ELF-1 (cell line): ENCODE measurements around the gene CENPM.
A peak's percentile ranks its signal among the peaks of the same experiment; 100 is the strongest.

Source experiments
- DNase-seq: peaks from one replicate; pipeline ENCODE4 v3.0.0-alpha.2; 2016; ENCODE audit warnings: low read depth, low spot score

The CENPM gene

GRCh38 chr22:41915035-41915785 is 31.7 kb downstream of the CENPM start, which contains the start of gene SHISA8:
TSS of gene SHISA8 (minus strand) at chr22:41915074. CDS start at chr22:41914667, 407 bp downstream.
- DNase-seq = no peak

DNA sequence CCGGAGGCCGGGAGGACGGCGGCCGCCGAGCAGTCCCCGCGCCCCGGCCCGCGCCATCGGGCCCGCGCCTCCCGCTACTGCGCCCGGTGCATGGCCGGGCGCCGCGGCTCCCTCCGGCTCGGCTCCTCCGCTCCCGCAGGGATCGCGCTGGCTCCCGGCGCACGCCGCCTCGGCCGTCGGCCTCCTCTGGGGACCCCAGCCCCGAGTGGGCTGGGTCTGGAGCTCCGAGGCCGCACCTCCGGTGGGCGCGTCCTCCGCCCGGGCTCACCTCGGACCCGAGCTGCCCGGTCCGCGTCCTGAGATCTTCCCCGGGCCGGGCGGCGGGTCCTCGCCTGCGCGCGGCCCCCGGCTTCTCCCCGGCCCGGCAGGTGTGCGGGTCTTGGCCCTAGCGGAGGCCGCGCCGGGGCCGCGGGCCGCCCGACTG is 32.3 kb downstream of the CENPM start:
- no peak for DNase-seq

DNA sequence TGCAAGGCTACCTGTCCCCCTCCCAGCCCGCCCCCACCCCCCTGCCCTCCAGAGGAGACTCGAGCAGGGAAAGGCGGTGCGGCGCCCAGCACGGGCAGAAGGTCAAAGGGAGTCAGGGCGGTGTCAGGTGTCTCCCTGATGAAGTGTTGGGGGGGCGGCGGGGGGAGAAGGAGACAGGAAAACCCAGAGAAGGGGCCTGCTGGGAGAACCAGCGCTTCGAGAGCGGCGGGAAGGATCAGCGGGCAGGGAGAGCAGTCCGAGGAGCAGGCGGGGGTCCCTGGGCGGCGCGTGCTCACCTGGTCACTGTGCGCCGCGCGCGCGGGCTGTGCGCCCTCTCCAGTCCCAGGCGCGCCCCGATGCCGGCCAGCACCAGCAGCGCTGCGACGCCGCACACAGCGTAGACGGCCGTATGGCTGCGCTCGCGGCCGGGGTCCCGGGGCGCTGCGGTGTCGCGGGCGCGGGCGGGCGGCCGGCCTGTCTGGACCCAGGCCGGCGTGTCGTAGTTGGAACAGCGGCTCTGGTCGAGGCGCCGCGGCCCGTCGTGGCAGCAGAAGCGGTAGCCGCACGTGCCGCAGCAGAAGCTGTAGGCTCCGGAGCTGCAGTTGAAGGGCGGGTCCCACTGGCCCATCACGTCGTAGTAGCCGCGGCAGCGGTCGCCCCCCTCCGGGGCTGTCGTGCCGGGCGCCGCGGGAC is 33.0 kb downstream of the CENPM start:
- DNase-seq = no peak

GRCh38 chr22:41913040-41913719 is 33.8 kb downstream of the CENPM start:
- DNase-seq = no peak

GRCh38 chr22:41912338-41913039 is 34.5 kb downstream of the CENPM start:
- DNase-seq = no peak

DNA sequence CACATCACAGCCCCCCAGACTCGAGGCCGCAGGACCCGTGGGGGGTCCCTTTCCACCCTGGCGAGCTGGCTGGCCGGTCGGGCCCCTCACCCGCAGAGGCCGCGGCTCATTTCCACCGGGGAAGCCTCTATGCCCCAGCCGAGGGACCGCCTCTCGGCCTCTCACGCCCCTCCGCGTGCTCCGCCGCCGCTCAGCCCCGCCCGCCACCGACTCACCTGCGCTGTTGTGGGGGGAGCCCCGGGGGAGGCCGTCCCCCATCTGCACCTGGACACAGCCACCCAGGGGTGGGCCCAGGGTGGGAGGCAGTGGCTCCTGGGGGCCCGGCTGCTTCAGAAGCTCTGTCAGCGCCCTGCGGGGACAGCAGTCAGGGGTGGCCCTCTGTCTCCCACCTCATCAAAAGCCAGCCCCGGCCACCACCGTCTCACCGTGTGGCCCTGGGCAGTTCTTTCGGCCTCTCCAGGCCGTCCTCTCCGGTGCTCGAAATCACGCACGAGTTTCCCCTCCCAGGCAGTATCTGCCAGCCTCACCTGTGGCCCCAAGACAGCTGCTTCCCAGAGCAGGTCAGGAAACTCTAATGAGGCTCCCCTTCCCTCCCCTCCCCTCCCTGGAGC is 35.8 kb downstream of the CENPM start:
- DNase-seq = no peak

GRCh38 chr22:41910050-41911000 is 36.6 kb downstream of the CENPM start:
- DNase-seq = no peak

- peak; percentile 67 for DNase-seq
Observed at GRCh38 chr22:41909310-41910049, 37.5 kb downstream of the CENPM start.

DNA sequence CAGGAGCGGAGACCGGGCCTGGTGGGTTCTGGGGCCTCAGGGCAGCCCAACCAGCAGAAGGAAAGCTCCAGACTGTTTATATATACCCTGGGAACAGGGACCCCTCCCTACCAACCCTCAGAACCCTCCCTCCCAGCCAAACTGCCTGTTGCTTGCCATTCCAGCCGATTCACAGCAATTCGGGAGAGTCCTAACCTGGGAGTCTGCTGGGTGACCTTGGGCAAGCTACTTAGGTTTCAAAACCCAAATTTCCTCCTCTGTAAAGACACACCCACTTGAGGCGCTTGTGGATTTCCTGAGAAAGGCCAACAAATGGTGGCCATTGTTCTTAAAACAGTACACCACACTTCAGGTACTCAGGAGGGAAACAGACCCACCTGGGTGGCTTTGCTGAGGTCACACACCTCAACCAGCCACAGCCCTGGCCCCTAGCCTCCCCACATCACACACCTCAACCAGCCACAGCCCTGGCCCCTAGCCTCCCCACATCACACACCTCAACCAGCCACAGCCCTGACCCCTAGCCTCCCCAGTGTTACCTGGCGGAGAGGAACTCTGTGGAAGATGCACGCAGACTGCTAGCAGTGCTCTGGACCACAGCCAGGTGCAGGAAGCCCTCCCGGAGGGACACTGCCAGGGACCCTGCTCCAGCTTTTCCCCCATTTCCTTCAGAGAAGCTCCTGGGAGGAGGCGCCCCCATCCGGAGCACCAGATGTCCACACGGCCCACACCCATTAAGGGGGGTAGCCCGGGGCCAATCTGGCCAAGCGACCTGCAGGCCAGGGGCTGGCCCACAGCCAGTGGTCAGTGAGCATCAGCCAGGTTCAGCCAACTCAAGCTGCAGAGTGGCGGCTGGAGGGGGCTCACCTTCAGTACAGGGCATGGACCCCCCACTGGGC is 38.3 kb downstream of the CENPM start:
- DNase-seq = peak; percentile 63

DNA sequence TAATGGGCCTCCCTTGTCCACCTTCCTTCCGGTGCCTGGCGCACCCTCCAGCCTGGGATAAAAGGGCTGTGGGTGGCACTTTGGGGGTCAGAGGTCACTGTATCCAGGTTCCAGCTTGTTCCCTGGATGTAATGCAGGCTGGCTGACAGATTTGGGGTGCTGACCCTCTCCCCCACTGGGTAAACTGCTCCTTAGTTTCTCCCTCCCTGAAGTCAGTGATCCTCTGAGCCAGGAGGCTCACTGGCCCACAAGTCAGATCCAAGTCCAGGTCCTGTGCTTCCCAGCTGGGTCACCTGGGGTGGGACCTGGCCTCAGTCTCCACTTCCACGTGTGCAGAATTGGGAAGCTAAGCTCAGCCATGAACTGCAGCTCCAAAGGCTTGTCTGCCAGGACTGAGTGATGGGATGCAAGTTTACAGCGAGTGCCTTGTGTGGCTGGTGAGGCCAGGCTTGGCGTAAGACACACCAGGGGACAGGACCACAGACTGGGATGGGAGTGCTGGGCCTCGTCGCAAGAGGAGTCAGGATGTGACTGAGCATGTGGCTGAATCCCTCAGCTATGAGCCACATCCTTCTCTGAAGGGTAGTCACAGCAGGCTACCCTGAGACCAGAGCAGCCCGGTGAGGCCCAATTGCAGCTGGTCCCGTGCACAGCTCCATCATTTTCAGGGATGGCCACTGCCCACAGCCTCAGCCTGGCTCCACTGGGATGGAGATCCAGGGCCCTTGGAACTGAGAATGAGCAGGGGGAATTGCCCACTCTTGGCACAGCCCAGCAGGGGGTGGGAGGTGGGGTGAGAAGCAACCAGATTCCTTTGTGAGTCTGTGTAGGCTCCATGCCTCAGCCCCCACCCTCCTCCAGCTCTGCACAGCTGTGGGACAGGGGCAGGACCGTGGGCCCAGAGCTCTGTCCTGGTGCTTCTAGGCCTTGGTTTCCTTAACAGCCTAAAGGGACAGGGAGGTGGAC is 39.2 kb downstream of the CENPM start:
- DNase-seq = no peak

DNA sequence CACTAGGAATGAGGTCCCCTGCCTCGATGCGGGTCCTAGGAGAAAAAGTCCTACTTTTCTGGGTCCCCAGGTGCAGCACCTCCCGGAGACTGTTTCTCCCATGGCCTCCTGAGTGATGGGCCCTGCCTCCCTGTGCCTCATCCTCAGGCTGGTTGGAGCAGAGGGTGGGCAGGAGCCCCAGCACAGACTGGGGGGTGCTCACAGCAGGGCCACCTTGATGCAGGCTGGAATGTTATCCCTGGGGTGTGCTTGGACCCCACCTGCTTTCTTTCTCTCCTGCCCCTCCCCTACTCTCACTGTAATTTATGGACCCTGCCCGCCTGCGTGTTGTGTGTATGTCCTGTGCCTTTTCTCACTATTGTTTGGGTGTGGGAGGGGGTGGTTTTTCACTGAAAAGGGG is 40.1 kb downstream of the CENPM start:
- no peak for DNase-seq

DNA sequence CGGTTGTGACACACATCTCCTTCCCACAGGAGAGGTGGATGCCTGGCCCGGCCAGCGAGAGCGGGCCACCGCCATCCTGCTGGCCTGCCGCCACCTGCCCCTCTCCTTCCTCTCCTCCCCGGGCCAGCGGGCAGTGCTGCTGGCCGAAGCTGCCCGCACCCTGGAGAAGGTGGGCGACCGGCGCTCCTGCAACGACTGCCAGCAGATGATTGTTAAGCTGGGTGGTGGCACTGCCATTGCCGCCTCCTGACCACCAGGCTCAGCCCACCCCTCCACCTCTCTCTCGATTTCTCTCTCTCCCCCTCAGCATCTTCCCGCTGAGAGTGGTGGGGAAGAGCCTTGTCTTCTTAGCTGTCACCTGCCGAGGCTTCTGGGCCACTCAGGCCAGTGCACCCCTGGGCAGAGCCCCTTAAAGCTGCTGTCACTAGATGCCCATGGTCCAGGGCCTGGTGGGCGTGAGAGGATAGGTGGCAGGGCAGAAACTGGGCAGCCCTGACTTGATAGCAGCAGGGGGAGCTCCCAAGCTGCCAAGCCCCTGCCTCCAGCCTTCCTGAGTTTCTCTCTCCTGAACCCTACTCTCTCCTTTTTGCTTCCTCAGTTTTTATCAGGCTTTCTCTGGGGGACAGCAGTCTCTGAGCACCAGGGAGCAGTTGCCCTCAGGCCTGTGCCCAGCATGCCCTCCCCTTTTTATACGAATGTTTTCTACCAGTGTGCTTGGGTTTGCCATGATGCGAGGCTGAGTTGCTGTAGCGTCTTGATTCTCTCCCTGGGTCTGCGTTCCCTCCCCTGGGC is 41.3 kb downstream of the CENPM start:
- DNase-seq = no peak

DNA sequence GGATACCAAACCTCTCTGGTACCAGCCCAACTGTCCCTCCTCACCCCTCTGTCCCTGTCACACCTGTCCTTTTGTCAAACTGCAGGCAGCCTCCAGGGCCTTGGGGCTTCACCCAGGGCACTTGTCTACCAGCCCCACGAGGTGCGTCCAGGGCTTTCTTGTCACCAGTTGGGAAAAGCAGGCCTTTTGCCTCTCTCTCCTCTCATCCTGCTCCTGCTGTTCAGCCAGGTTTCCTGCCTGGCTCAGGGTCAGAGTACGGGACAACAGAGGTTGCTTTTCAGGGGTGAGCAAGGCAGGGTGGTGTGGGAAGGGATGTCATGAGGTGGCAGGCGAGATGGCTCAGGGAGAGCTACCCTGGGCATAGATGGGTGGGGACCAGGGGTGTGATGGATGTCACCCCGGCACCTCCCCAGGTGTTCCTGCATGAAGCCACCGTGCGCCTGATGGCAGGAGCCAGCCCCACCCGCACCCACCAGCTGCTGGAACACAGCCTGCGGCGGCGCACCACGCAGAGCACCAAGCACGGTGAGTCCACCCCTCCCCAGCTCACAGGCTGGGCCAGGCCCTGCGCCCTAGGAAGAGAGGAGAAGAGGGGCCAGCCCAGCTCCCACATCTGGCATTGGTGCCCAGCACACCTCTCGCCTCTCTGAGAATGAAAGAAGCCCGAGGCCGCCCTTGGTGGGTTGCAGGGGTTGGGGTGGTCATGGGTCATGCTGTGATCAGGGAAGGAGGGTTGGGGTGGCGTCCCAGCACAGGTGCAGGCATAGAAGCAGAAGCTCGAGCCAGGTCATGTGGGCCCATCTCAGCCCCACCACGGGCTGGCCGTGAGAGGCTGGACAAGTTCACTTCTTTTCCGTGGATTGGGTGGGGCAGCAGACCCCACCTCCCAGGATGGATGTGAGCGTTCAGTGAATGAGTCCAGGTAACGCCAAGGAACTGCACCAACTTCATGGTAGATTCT is 42.2 kb downstream of the CENPM start:
- no peak for DNase-seq

GRCh38 chr22:41902932-41903421 is 44.0 kb downstream of the CENPM start:
- DNase-seq = no peak

DNA sequence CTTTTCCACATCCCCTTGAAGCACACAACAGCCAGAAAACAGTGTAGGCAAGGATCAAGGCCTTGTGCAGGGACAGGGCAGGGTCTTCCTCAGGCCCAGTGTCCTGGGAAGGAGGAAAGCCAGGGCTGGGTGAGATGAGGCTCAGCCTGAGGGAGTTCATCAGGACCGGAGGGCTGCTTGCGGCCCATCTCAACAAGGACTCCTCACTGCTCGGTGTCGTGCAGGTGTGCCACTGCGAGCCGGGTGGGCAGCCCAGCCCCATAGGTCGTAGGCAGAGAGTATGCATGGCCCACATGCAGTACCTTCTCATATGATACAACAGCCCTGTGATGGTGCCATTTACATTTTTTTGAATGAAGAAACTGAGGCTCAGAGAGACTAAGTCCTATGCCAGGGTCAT is 44.9 kb downstream of the CENPM start:
- DNase-seq = no peak
